Measurements from ENCODE around the gene TSR3. TPM values are rescaled to one million over a fixed set of nuclear protein-coding genes. Genes with fewer than 3 reads are reported as not detected.

Gene TSR3
- total RNA-seq, 4 donors from 2014 or later, result 48.2 to 62.3 (median 53.6) TPM

DNA sequence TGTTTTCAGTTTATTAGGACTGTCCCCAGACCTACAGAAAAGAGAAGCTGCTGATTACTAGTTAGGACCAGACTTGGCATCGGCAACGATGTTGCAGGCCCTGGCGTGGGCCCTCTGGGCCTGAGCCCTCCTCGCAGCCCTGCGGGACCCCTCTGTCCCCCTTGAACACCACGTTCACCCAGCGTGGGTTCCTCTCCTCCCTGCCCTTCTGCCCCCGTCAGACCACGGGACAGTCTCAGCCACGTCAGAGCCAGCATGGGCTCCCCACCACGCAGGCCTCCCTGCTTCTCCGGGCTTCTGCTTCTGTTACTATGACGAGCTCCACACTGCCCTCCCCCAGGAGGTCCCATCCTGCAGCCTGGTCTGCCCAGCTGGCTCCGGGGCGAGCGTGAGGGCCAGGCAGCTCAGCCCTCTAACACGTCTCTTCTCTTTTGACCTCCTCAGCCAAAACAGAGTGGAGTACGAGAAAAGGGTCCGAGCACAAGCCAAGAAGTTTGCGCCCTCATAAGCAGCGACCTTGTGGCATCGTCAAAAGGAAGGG is 27.3 kb downstream of the TSR3 start:
- Histone ChIP-seq H3K4me3 (no peak overlapping the region), H3K27ac (no peak overlapping the region), H3K36me3 (peaks cover 0 to 58% (median 0%) of the 10 kb centered on the region in 3 donors), H3K9me3 (no peaks in the 10 kb centered on the region), H3K4me1 (no peaks in the 10 kb centered on the region), H3K27me3 (no peaks in the 10 kb centered on the region)
- DNase-seq, result no peak
- TF ChIP-seq CTCF (IDR thresholded peaks at IDR 0.05) (no peak), POLR2A (IDR thresholded peaks at IDR 0.05) (no peak)

- H3K36me3 ChIP-seq, result peaks cover 0 to 66% (median 0%) of the 10 kb centered on the region in 3 donors
Measured at GRCh38 chr16:1323296-1324239, 28.1 kb downstream of the TSR3 start.

GRCh38 chr16:1322407-1322806 is 29.3 kb downstream of the TSR3 start:
- H3K27ac ChIP-seq, result no peak overlapping the region
- no peak for TF ChIP-seq POLR2A (IDR thresholded peaks at IDR 0.05)
- no peak for TF ChIP-seq CTCF (IDR thresholded peaks at IDR 0.05)
- H3K27me3 ChIP-seq, result no peaks in the 10 kb centered on the region
- H3K4me1 ChIP-seq, result no peaks in the 10 kb centered on the region
- DNase-seq, result no peak
- H3K36me3 ChIP-seq, result peaks cover 0 to 78% (median 0%) of the 10 kb centered on the region in 3 donors
- H3K9me3 ChIP-seq, result no peaks in the 10 kb centered on the region
- no peak overlapping the region for H3K4me3 ChIP-seq

More at GRCh38 chr16:1323296-1324239, 28.1 kb downstream of the TSR3 start:
- Histone ChIP-seq H3K4me3 (no peak overlapping the region), H3K4me1 (no peaks in the 10 kb centered on the region), H3K27ac (no peak overlapping the region), H3K27me3 (no peaks in the 10 kb centered on the region), H3K9me3 (no peaks in the 10 kb centered on the region)
- TF ChIP-seq CTCF (IDR thresholded peaks at IDR 0.05) (no peak), POLR2A (IDR thresholded peaks at IDR 0.05) (no peak)
- DNase-seq, result no peak

DNA sequence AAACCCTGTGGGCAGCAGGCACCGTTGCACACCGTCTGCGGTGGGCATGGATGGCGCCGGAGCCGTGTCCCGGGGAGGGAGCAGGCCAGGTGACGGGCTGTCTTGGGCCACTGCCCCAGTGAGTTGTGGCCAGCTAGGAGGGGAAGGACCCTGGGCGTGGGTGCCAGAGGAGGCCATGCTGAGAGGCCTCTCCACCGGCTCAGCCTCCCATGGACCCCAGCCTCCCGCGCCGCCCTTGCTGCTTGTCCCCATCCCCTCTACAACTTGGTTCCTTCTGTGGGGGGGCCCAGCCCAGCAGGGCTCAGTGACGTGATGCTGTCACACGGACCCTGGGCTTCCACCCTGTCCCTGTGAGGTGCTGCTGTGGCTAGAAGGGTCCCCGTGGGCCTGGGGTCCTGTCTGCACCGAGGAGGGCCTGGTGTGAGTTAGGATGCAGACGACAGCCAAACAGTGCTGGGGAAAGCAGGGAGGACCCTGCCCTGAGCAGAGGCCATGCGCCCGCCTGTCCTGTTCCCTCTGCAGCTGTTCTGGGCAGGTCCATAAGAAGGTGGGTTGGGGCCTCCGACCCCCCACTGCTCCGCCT is 30.9 kb downstream of the TSR3 start:
- H3K36me3 ChIP-seq, result peaks cover 0 to 91% (median 0%) of the 10 kb centered on the region in 3 donors
- DNase-seq, result no peak
- H3K27me3 ChIP-seq, result no peaks in the 10 kb centered on the region

DNA sequence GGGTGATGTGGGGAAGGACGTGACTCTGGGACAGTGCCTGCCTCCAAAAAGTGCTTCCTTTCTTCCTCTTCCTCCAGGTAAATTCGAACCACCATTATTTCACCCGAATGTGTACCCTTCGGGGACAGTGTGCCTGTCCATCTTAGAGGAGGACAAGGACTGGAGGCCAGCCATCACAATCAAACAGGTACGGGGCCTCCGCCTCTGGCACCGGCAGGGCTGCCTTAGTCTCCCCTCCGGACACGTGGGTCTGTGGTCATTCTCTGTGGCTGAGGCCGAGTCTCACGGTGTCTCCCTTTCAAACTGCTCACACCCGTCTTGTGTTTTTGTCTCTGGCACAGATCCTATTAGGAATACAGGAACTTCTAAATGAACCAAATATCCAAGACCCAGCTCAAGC is 31.6 kb downstream of the TSR3 start:
- Histone ChIP-seq H3K4me3 (no peak overlapping the region), H3K27me3 (no peaks in the 10 kb centered on the region), H3K4me1 (no peaks in the 10 kb centered on the region), H3K36me3 (peaks cover 0 to 91% (median 0%) of the 10 kb centered on the region in 3 donors), H3K27ac (no peak overlapping the region), H3K9me3 (no peaks in the 10 kb centered on the region)
- TF ChIP-seq CTCF (IDR thresholded peaks at IDR 0.05) (no peak), POLR2A (IDR thresholded peaks at IDR 0.05) (no peak)
- DNase-seq, result no peak

More for the DNA sequence above, 30.9 kb downstream of the TSR3 start:
- Histone ChIP-seq H3K4me3 (no peak overlapping the region), H3K27ac (no peak overlapping the region), H3K9me3 (no peaks in the 10 kb centered on the region), H3K4me1 (no peaks in the 10 kb centered on the region)
- TF ChIP-seq POLR2A (IDR thresholded peaks at IDR 0.05) (no peak), CTCF (IDR thresholded peaks at IDR 0.05) (no peak)
